ENCODE results near the gene UGT3A2.

The UGT3A2 gene

DNA sequence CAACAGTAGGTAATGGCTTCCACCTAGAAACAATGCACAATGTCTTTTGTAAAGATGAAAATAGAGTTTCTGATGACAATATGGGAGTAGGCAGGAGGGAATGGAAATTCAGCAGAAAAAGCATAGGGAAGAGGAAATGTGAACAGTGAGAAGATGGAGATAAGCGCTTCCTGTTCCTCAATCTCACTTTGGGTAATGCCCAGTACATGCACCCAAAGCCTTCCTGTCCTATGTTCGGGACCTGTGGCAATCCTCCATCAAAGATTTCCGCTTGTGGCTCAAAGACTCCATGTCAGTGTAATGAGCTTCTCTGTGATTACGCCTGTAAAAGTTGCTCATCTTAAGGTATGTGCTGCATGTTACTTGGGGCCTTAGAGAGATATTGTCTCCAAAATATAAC lies 78.2 kb downstream of the UGT3A2 start:
- Histone ChIP-seq H3K4me3 (ENCODE audit: low read depth, low read length) (no peak overlapping the region), H3K27ac (ENCODE audit: extremely low read depth, low read depth, low read length) (no peak overlapping the region), H3K36me3 (ENCODE audit: control insufficient read depth in 2 of 2, insufficient read depth in 1 of 2, low read length in 2 of 2) (no peaks in the 10 kb centered on the region), H3K4me1 (ENCODE audit: control insufficient read depth, insufficient read depth, low read length) (no peaks in the 10 kb centered on the region), H3K9me3 (ENCODE audit: control insufficient read depth, insufficient read depth, low read depth, low read length) (no peaks in the 10 kb centered on the region)
- ChIA-PET POLR2A (no interaction called here), CTCF (interaction anchor here (0.6 kb wide), 1 partner anchor 427 kb away, joined by 3 read pairs; no protein-coding TSS in a partner anchor)
- TF ChIP-seq GLI2 (tag by site-specific recombination; IDR thresholded peaks at IDR 0.05; ENCODE audit: borderline replicate concordance, low read depth) (no peak), ZNF266 (tag by site-specific recombination; IDR thresholded peaks at IDR 0.05; ENCODE audit: low read depth) (no peak), REPIN1 (tag by site-specific recombination; IDR thresholded peaks at IDR 0.05; ENCODE audit: low read depth) (no peak), ZNF501 (tag by site-specific recombination; IDR thresholded peaks at IDR 0.05) (no peak), SP3 (tag by site-specific recombination; IDR thresholded peaks at IDR 0.05) (no peak)

DNA sequence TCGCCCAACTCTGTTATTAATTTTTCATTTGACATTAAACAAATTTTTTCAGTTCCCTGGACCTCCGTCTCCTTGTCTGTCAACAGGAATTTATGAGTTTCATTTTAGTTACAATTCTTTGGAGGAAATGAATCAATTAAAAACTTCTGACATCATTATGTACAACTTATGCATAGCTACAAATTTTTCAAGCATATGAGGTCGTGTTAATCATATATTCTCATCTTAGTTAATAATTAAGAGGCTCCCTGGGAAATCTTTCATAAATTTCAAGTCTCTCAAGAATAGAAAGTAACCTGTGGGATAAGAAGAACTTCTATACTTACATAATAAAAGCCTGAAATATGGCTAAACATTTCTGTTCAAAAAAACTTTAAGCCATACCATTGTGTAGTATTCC lies 78.9 kb downstream of the UGT3A2 start:
- CTCF ChIA-PET, result interaction anchor here (1.2 kb wide), 1 partner anchor 211 kb away, joined by 3 read pairs; no protein-coding TSS in a partner anchor
- no peaks in the 10 kb centered on the region for H3K4me1 ChIP-seq (ENCODE audit: control insufficient read depth, insufficient read depth, low read length)
- H3K36me3 ChIP-seq (ENCODE audit: control insufficient read depth in 2 of 2, insufficient read depth in 1 of 2, low read length in 2 of 2), result no peaks in the 10 kb centered on the region
- TF ChIP-seq ZNF2 (tag by site-specific recombination; IDR thresholded peaks at IDR 0.05), result no peak
- POLR2A ChIA-PET, result no interaction called here
- H3K27ac ChIP-seq (ENCODE audit: extremely low read depth, low read depth, low read length), result no peak overlapping the region
- no peaks in the 10 kb centered on the region for H3K9me3 ChIP-seq (ENCODE audit: control insufficient read depth, insufficient read depth, low read depth, low read length)
- H3K4me3 ChIP-seq (ENCODE audit: low read depth, low read length), result no peak overlapping the region

All from HEK293 (cell line).